Activated CD4-positive, alpha-beta T cell treated with anti-CD3 and anti-CD28 coated beads for 4 hours (primary cell): ENCODE data around the gene ANKS1A.
"Not testable (repeated sequence)": the region's sequence is repeated elsewhere in the genome, so short reads cannot be mapped to it uniquely, and the experiment has no call there.

Experiments
- DNase-seq, 2 donors: peaks; one replicate each; pipeline ENCODE4 v3.0.0-alpha.2; 2020

Gene ANKS1A

DNA sequence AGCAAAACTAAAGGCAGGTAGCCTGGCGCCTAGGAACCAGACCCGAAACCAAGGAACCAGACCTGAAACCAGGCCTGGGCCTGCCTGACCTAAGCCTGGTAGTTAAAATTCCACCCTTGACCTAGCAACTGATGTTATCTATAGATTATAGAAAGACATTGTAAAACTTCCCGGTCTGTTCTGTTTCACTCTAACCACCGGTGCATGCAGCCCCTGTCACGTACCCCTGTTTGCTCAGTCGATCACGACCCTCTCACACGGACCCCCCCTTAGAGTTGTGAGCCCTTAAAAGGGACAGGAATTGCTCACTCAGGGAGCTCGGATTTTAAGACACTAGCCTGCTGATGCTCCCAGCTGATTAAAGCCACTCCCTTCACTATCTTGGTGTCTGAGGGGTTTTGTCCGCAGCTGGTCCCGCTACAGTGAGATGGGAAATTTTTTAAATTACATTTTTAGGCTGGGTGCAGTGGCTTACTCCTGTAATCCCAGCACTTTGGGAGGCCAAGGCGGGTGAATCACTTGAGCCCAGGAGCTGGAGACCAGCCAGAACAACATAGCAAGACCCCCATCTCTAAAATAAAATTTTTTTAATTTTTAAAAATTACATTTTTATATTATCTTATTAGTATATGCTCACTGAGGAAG, 115.0 kb downstream of the ANKS1A start:
- DNase-seq, result not testable (repeated sequence)

DNA sequence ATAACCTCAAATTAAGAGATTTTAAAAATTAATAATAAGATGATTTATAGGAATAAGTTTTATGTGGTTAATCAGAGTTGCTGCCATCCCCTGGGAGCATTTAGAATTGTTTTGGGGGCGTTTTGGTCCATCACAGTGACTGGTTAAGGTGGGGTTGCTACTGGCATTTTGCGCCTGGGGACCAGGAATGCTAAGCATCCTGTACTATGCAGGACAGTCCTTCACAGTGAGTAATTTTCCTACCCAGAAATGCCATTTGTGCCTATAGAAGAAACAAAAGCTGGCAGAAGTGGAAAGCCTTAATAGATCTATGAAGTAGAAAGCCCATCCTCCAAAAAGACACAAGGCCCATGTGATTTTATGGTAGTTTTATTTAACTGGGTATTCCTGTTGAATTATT, 118.0 kb downstream of the ANKS1A start:
- DNase-seq, result no peak

- DNase-seq, result no peak
Observed at GRCh38 chr6:35008858-35009257, 119.8 kb downstream of the ANKS1A start.

DNA sequence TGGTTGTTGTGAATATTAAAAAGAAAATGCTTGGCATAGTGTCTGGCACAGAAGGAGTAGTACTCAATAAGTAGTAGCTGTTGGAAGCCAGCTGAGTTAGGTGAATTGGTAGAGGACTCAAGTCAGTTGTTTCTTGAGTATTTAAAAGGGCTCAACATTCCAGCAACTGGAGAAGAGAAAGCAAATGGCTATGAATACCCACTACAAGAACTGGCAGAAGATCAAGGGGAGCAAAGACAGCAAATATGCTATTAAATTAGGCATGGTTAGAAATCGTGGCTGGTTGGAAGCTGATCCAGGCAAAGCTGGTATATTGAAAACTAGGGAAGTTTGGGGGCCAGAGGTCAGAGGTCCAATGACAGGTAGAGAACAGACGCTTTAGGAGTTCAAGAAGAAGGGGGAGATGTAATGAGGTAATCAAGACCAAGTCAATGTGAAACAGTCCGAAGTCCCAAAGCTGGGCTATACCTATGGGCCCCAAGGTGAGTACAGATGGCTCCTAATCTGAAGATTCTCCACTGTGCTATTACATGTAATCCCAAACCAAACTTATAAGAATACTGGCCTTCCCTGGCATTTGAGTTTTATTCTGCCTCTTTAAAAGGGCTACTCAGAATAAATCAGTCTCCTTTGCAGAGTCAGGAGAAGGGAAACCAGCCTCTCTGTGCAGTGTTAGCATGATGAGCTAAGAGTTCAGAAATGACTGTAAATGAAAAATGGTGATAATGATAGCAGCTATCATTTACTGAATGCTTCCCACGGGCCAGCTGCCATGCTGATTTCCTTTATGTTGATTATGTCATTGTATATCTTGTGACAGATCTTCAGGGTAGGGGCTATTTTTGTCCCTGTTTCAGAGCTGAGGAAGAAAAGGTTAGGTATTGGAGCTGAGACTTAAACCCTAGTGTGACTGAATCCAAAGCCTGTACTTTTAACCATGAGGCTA, 122.3 kb downstream of the ANKS1A start:
- no peak for DNase-seq

DNA sequence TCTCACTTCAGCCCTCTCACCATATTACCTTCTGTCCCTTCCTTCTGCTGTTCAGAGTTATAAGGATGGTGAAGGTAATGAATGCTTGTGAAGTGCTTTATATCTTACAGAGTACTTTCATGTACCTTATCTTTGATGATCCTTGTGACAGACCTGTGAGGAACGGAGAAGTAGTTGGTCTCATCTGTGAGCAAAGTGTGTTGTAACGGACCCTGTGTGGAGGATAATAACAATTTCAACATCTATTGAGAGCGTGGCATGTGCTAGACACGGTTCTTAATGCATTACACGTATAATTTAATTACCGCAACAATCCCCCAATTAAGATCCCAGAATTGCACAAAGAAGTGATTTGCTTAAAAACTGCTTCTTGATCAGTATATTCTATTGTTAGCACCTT, 124.6 kb downstream of the ANKS1A start:
- DNase-seq, result no peak

GRCh38 chr6:35014341-35014740, 125.3 kb downstream of the ANKS1A start:
- DNase-seq, result no peak

DNA sequence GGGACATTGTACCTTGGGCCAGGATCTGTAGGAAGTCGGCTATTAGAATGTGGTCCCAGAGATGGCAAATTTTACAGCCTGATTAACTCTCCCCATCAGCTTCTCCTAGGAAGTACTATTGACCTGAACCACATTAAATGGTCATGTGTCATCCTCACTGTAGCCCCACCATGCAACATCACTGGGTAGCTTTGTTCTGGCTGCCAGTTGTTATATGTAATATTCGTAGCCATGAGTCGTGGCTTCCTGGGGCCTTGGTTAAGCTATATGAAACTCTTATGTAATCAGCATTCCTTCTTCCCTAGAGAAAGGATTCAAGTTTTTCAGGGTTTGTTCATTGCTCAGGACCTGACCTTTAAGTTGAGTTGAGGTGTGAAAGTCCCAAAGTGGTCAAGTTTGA, 125.7 kb downstream of the ANKS1A start:
- DNase-seq, result no peak

DNA sequence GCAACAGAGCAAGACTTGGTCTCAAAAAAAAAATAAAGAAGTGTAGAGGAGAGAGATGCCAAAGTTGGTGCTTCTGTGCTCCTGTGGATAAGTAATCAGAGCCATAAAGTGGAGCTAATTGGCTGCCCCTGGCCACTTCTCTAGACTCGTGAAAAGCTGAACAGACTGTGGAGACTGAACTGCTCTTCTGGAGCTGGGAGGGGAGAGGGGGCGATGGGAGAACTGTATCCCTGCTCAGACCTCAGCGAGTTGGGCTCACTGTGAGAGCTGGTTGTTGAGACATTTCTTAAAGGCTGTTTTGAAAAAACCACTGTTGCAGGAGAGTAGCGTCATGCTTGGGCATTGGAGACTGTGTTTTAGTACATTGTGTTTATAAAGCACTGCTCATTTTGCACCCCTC, 126.4 kb downstream of the ANKS1A start:
- DNase-seq, result no peak

DNA sequence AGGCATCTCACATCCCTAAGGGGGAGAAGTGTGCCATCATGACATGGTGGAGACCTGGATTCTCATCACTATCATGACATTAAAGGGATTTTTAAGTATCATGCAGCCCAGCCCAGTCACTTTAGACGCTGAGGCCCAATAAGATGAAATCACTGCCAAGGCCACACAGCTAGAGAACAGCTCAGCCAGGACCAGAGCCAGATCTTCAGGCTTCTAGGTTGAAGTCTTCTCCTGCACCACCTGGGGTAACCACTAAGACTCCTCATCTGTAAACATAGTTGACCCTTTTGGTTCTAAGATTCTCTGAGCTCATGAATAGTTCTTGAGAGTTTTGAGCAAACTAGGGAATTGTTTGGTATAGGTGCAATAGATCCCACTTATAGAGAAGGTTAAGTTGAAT, 126.9 kb downstream of the ANKS1A start:
- no peak for DNase-seq

GRCh38 chr6:35016502-35017321, 127.7 kb downstream of the ANKS1A start:
- DNase-seq, result no peak

- no peak for DNase-seq
Observed at GRCh38 chr6:35017411-35018181, 128.5 kb downstream of the ANKS1A start.

DNA sequence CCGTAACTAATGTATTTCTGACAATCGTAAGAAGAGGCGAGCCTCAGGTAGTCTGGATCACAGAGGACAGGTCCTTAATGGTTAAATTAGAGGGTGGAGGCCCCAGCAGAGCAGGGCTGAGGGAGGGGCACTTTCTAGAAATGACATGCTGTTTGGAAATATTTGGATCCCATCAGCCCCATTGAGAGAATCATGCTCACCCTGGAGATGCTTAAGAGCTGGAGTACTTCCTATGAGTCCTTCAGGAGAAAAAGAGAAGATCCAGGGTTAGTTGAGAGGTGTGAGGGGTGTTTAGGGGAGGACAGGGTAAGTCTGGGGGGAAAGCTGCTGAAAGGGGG, 129.1 kb downstream of the ANKS1A start:
- DNase-seq, result no peak

GRCh38 chr6:35018746-35019145, 129.7 kb downstream of the ANKS1A start:
- no peak for DNase-seq

DNA sequence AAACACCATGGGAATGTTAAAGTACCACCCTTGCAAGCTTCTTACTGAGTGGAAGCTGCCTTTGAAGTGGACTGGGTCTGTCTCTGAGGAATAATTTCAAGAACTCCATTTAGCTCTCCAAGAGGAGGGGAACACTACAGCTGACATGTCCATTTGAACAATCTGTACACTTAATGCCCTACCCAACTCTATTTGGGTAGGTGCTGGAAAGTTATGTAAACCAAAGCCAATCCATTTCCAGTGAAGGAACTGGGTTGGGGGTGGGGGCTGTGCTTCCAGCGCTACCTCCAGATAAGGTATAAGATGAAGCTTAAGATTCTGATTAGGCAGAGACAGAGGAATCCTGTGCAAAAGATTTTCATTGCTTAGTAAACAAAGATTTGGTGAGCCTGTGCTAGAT, 130.1 kb downstream of the ANKS1A start:
- no peak for DNase-seq

DNA sequence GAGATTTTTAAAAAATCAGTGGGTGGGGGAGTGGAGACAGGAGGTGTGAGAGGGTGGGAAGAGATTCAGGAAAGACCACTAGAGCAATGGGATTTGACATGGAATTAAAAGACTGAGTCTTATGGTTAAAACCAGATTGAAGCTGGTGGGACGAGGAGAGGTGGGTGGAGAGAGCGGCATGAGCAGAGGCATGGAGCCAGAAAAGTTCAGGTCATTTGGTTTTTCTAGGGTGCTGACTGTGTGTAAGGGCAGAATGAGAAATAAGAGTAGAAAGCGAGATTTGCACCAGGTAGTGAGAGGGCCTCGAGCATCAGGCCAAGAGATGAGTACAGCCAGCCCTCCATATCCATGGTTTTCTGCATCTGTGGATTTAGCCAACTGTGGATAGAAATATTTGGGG, 130.8 kb downstream of the ANKS1A start:
- no peak for DNase-seq

- no peak for DNase-seq
Observed at GRCh38 chr6:35021004-35021403, 131.9 kb downstream of the ANKS1A start.

DNA sequence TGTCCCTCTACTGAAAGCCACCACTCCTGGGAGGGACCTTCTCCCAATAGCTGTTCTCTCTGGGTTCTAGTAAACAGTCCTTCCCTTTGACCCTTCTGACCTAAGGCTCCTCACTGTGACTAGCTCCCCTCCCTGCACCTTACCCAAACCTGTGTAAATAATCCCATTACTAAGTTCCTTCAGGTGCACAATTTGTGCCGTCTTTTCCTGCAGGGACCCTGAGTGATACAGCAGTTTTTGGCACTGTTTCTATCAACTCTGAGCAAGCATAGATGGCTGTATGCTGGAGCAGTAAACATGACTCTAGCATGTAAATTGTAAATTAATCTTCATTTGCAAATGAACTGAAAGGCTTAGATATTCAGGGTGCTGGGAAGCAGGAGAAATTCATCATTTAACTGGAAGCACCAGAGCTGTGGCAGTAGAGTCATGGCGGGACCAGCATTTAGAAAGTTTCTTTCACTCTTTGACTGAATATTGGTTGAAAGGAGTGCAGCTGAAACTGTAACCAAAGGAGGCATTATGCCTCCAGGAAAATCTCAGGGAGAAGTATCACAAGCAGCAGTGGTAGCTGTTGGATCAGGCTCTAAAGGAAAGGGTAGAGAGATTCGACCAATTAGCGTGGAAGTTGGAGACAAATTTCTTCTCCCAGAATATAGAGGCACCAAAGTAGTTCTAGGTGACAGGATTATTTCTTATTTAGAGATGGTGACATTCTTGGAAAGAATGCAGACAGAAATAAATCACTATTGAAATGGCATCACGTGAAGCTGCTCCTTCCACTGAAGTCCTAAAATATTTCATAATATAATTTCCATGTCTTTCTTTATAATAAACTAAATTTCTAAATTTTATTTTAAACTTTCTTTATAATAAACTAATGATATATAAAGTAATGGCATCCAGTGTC, 134.3 kb downstream of the ANKS1A start:
- DNase-seq, result no peak

- no peak for DNase-seq
Observed at GRCh38 chr6:35024551-35025054, 135.5 kb downstream of the ANKS1A start.

GRCh38 chr6:35025232-35026188, 136.5 kb downstream of the ANKS1A start:
- DNase-seq, result no peak
